GM23338 (cell line): ENCODE data around the gene ABL2. TPM values are rescaled to one million over a fixed set of nuclear protein-coding genes. Genes with fewer than 3 reads are reported as not detected.

ENCODE experiments used
- ATAC-seq: fragments of 200-7000 bp; cut with Tn5 transposase; 3 replicates; pipeline ENCODE4 v1.9.1; 2020
- DNase-seq: peaks from one replicate; pipeline ENCODE4 v3.0.0-alpha.2; 2015; ENCODE audit warnings: low spot score
- H2AFZ ChIP-seq: fragments of 200-600 bp; sonication (generic); 2 replicates; pipeline ENCODE4 v1.8.0; 2016; ENCODE audit warnings: antibody characterized with exemption, mild to moderate bottlenecking, moderate library complexity
- H3F3A ChIP-seq: fragments of 200-600 bp; sonication (generic); replicated peaks from 2 replicates; pipeline ENCODE4 v1.8.0; 2017; ENCODE audit warnings: antibody characterized with exemption, mixed run types, low read depth
- H3K27ac ChIP-seq: fragments of 200-600 bp; sonication (generic); 2 replicates; pipeline ENCODE4 v1.6.1; 2016; ENCODE audit warnings: low read depth
- H3K27me3 ChIP-seq: fragments of 200-600 bp; sonication (generic); 2 replicates; pipeline ENCODE4 v1.8.0; 2016; ENCODE audit warnings: mild to moderate bottlenecking, mixed run types, moderate library complexity; ENCODE audit not compliant: insufficient read depth
- H3K36me3 ChIP-seq: fragments of 200-600 bp; sonication (generic); 2 replicates; pipeline ENCODE4 v1.8.0; 2016; ENCODE audit warnings: mild to moderate bottlenecking; ENCODE audit not compliant: insufficient read depth
- H3K4me1 ChIP-seq: fragments of 200-600 bp; sonication (generic); 2 replicates; pipeline ENCODE4 v1.8.0; 2016; ENCODE audit warnings: mild to moderate bottlenecking, moderate library complexity; ENCODE audit not compliant: insufficient read depth
- H3K4me2 ChIP-seq: fragments of 200-600 bp; sonication (generic); 2 replicates; pipeline ENCODE4 v1.7.1; 2017; ENCODE audit warnings: mixed run types
- H3K4me3 ChIP-seq: fragments of 200-600 bp; sonication (generic); 2 replicates; pipeline ENCODE4 v1.6.1; 2016; ENCODE audit warnings: mixed run types
- H3K79me2 ChIP-seq: fragments of 200-600 bp; sonication (generic); replicated peaks from 2 replicates; pipeline ENCODE4 v1.8.0; 2017; ENCODE audit warnings: mild to moderate bottlenecking; ENCODE audit not compliant: insufficient read depth
- H3K9me2 ChIP-seq: fragments of 200-600 bp; sonication (generic); 2 replicates; pipeline ENCODE4 v1.8.0; 2017; ENCODE audit not compliant: insufficient read depth
- H4K20me1 ChIP-seq: fragments of 200-600 bp; sonication (generic); replicated peaks from 2 replicates; pipeline ENCODE4 v1.8.0; 2017; ENCODE audit warnings: mild to moderate bottlenecking; ENCODE audit not compliant: insufficient read depth
- H3K27ac Mint-ChIP-seq: 2 replicates; pipeline ENCODE4 v1.8.0; 2020; ENCODE audit warnings: inconsistent platforms, mild to moderate bottlenecking, moderate library complexity, mixed read lengths
- H3K27me3 Mint-ChIP-seq: 3 replicates; pipeline ENCODE4 v1.8.0; 2022; ENCODE audit warnings: low read depth, mild to moderate bottlenecking, moderate library complexity, mixed read lengths, inconsistent platforms; ENCODE audit not compliant: insufficient read depth, poor library complexity
- H3K36me3 Mint-ChIP-seq: 3 replicates; pipeline ENCODE4 v1.8.0; 2021; ENCODE audit warnings: low read depth, mild to moderate bottlenecking, inconsistent platforms, moderate library complexity, mixed read lengths
- H3K4me1 Mint-ChIP-seq: 3 replicates; pipeline ENCODE4 v1.8.0; 2020; ENCODE audit warnings: mild to moderate bottlenecking, inconsistent platforms, mixed read lengths
- H3K4me3 Mint-ChIP-seq: 3 replicates; pipeline ENCODE4 v1.8.0; 2021; ENCODE audit warnings: moderate library complexity, mild to moderate bottlenecking, inconsistent platforms, mixed read lengths
- H3K9me3 Mint-ChIP-seq: 3 replicates; pipeline ENCODE4 v1.8.0; 2020; ENCODE audit warnings: moderate library complexity, mild to moderate bottlenecking, inconsistent platforms, mixed read lengths
- CTCF ChIP-seq, 2 experiments: fragments of 200-600 bp in 1 of 2; sonication (generic) in 1 of 2; conservative IDR thresholded peaks; 2 replicates each; pipeline versions ENCODE4 v1.5.1 to v1.6.1; 2016 to 2017; ENCODE audit warnings: antibody characterized with exemption in 2 of 2, low read depth in 2 of 2, mild to moderate bottlenecking in 2 of 2, moderate library complexity in 1 of 2
- ETS1 ChIP-seq: IDR thresholded peaks from 2 replicates; pipeline ENCODE4 v1.6.1; 2016; ENCODE audit warnings: antibody characterized with exemption
- EZH2 ChIP-seq: fragments of 200-600 bp; sonication (generic); IDR thresholded peaks from one replicate; pipeline ENCODE4 v1.8.0; 2017; ENCODE audit warnings: antibody characterized with exemption, mild to moderate bottlenecking, low read depth; ENCODE audit not compliant: unreplicated experiment
- EZH2phosphoT487 ChIP-seq: fragments of 200-600 bp; sonication (generic); IDR thresholded peaks from one replicate; pipeline ENCODE4 v1.8.1; 2018; ENCODE audit warnings: antibody characterized with exemption; ENCODE audit not compliant: unreplicated experiment
- JUNB ChIP-seq: IDR thresholded peaks from one replicate; pipeline ENCODE4 v1.6.1; 2016; ENCODE audit warnings: antibody characterized with exemption; ENCODE audit not compliant: unreplicated experiment
- NANOG ChIP-seq: IDR thresholded peaks from 2 replicates; pipeline ENCODE4 v1.6.1; 2016; ENCODE audit warnings: antibody characterized with exemption, borderline replicate concordance
- STAT1 ChIP-seq: IDR thresholded peaks from one replicate; pipeline ENCODE4 v1.6.1; 2016; ENCODE audit warnings: antibody characterized with exemption; ENCODE audit not compliant: unreplicated experiment
- ZNF114 ChIP-seq: fragments of 250-450 bp; sonication (Bioruptor Pico); IDR thresholded peaks from 2 replicates; pipeline ENCODE4 v1.5.0; 2020; ENCODE audit warnings: mild to moderate bottlenecking, moderate library complexity
- ZNF331 ChIP-seq: fragments of 250-450 bp; sonication (Bioruptor Pico); IDR thresholded peaks from 2 replicates; pipeline ENCODE4 v1.5.0; 2020; ENCODE audit warnings: low read depth, mild to moderate bottlenecking, moderate library complexity
- ZNF462 ChIP-seq: fragments of 250-450 bp; sonication (Bioruptor Pico); IDR thresholded peaks from 2 replicates; pipeline ENCODE4 v1.5.0; 2020; ENCODE audit warnings: mild to moderate bottlenecking, moderate library complexity
- polyA plus RNA-seq: library from polyadenylated mRNA; unstranded; fragments of >200 nt; fragmentation: Nextera tagmentation; extraction: Ambion mirVana; gene quantifications from 2 replicates; pipeline ENCODE4 v1.2.1, GENCODE V29; 2016
- total RNA-seq: library from RNA; depleted of rRNA; stranded (reverse); fragments of >200 nt; shearing (Covaris generic); gene quantifications from 2 replicates; pipeline ENCODE4 v1.2.3, GENCODE V29; 2014

Gene ABL2
- total and polyA plus RNA-seq, 2 experiments from 2014 or later, result 5.8 to 22.7 TPM

- no peak for DNase-seq
- Histone ChIP-seq H3K79me2 (no peaks in the 10 kb centered on the region), H3K27me3 (no peaks in the 10 kb centered on the region), H3K4me2 (no peak overlapping the region), H3K36me3 (no peaks in the 10 kb centered on the region), H3K27ac (no peak overlapping the region), H2AFZ (no peak overlapping the region), H3F3A (no peaks in the 10 kb centered on the region), H3K4me3 (no peak overlapping the region), H4K20me1 (no peaks in the 10 kb centered on the region), H3K4me1 (no peaks in the 10 kb centered on the region), H3K9me2 (no peaks in the 10 kb centered on the region)
- H3K9me3 Mint-ChIP-seq, result no peaks in the 10 kb centered on the region
- no peak overlapping the region for H3K27ac Mint-ChIP-seq
- no peak for ATAC-seq
- H3K4me1 Mint-ChIP-seq, result peaks cover 5% of the 10 kb centered on the region; the same call in 2 of the 3 replicates
- no peaks in the 10 kb centered on the region for H3K27me3 Mint-ChIP-seq
- TF ChIP-seq CTCF (conservative IDR thresholded peaks at IDR 0.05; ENCODE audit: low read depth in 2 of 2) (no peak), NANOG (no peak), ETS1 (no peak), EZH2phosphoT487 (no peak), EZH2 (no peak), ZNF114 (no peak), STAT1 (no peak), ZNF331 (CRISPR knock-in tag) (no peak), JUNB (no peak), ZNF462 (no peak)
- no peak overlapping the region for H3K4me3 Mint-ChIP-seq
- H3K36me3 Mint-ChIP-seq, result no peaks in the 10 kb centered on the region
These were observed 32.7 kb upstream of the ABL2 start for GRCh38 chr1:179262183-179262582.
